HG03196 (cell line): ENCODE results near the gene TMEM161A.
"Not testable (repeated sequence)": the region's sequence is repeated elsewhere in the genome, so short reads cannot be mapped to it uniquely, and the experiment has no call there.

Experiments used
- ATAC-seq: cut with Tn5 transposase; IDR thresholded peaks from one replicate; pipeline ENCODE4 v1.9.1; 2021; ENCODE audit not compliant: unreplicated experiment

Gene TMEM161A

GRCh38 chr19:19155495-19156219, 17.4 kb upstream of the TMEM161A start:
- peak; percentile 47 for ATAC-seq

GRCh38 chr19:19154768-19155494, 16.7 kb upstream of the TMEM161A start:
- ATAC-seq = no peak

GRCh38 chr19:19152668-19153384, 14.5 kb upstream of the TMEM161A start:
- no peak for ATAC-seq

GRCh38 chr19:19151418-19151817, 13.1 kb upstream of the TMEM161A start:
- ATAC-seq = no peak

GRCh38 chr19:19149435-19149834, 11.2 kb upstream of the TMEM161A start:
- ATAC-seq = no peak

GRCh38 chr19:19148504-19148903, 10.2 kb upstream of the TMEM161A start:
- not testable (repeated sequence) for ATAC-seq

GRCh38 chr19:19147344-19147743, 9.1 kb upstream of the TMEM161A start:
- ATAC-seq = no peak

GRCh38 chr19:19146865-19147264, 8.6 kb upstream of the TMEM161A start:
- no peak for ATAC-seq

GRCh38 chr19:19145684-19146608, 7.7 kb upstream of the TMEM161A start:
- ATAC-seq = no peak

- no peak for ATAC-seq
These were observed 7.0 kb upstream of the TMEM161A start for GRCh38 chr19:19145281-19145680.

GRCh38 chr19:19142347-19142746, 4.1 kb upstream of the TMEM161A start:
- ATAC-seq = no peak

GRCh38 chr19:19140476-19140875, 2.2 kb upstream of the TMEM161A start:
- no peak for ATAC-seq

- ATAC-seq = no peak
These were observed 1.6 kb upstream of the TMEM161A start for GRCh38 chr19:19139876-19140229.

- ATAC-seq = no peak
These were observed 646 bp downstream of the TMEM161A start for GRCh38 chr19:19137556-19138108.

- ATAC-seq = not testable (repeated sequence)
These were observed 2.6 kb downstream of the TMEM161A start for GRCh38 chr19:19135713-19136112.

- no peak for ATAC-seq
These were observed 3.6 kb downstream of the TMEM161A start for GRCh38 chr19:19134687-19135158.

- ATAC-seq = no peak
These were observed 4.3 kb downstream of the TMEM161A start for GRCh38 chr19:19133985-19134384.

- ATAC-seq = no peak
These were observed 5.4 kb downstream of the TMEM161A start for GRCh38 chr19:19132912-19133311.

- no peak for ATAC-seq
These were observed 6.3 kb downstream of the TMEM161A start for GRCh38 chr19:19131989-19132388.

- ATAC-seq = no peak
These were observed 12.2 kb downstream of the TMEM161A start for GRCh38 chr19:19126102-19126501.
